Measurements from ENCODE around the gene LRRC8E. TPM values are rescaled to one million over a fixed set of nuclear protein-coding genes. Genes with fewer than 3 reads are reported as not detected.

The LRRC8E gene
- polyA plus RNA-seq, 1 experiment, result 4.1 TPM

DNA sequence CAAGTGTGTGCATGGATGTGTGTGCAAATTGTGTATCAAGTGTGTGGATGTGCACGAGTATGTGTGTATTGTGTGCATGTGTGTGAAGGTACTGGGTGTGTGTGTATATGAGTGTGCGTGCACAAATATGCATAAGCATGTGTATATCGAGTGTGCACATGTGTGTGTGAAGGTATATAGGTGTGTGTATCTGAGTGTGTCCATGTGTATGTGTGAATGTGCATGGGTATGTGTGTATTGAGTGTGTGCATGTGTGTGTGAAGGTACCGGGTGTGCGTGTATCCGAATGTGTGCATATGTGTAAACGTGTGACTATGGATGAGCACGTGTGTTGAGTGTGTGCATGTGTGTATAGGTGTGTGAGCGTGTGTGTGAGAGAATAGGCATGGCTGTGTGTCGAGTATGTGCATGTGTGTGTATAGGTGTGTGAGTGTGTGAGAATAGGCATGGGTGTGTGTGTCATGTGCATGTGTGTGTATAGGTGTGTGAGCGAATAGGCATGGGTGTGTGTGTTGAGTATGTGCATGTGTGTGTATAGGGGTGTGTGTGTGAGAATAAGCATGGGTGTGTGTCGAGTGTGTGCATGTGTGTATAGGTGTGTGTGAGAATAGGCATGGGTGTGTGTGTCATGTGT, 45.5 kb upstream of the LRRC8E start:
- no peak overlapping the region for H3K27ac ChIP-seq (ENCODE audit: low read depth, low read length)
- H3K27me3 ChIP-seq (ENCODE audit: control insufficient read depth, insufficient read depth, low read length), result no peaks in the 10 kb centered on the region
- CTCF ChIA-PET, result no interaction called here
- TF ChIP-seq, protein P1, sequence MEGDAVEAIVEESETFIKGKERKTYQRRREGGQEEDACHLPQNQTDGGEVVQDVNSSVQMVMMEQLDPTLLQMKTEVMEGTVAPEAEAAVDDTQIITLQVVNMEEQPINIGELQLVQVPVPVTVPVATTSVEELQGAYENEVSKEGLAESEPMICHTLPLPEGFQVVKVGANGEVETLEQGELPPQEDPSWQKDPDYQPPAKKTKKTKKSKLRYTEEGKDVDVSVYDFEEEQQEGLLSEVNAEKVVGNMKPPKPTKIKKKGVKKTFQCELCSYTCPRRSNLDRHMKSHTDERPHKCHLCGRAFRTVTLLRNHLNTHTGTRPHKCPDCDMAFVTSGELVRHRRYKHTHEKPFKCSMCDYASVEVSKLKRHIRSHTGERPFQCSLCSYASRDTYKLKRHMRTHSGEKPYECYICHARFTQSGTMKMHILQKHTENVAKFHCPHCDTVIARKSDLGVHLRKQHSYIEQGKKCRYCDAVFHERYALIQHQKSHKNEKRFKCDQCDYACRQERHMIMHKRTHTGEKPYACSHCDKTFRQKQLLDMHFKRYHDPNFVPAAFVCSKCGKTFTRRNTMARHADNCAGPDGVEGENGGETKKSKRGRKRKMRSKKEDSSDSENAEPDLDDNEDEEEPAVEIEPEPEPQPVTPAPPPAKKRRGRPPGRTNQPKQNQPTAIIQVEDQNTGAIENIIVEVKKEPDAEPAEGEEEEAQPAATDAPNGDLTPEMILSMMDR (IDR thresholded peaks at IDR 0.05; ENCODE audit: low read depth, low read length), result no peak
- POLR2A ChIA-PET, result no interaction called here
- H3K4me3 ChIP-seq (ENCODE audit: low read depth, low read length), result no peak overlapping the region
- peaks cover 5% of the 10 kb centered on the region for H3K9me3 ChIP-seq (ENCODE audit: control insufficient read depth, insufficient read depth, low read length)
- DNase-seq (ENCODE audit: low read depth, low spot score), result no peak

DNA sequence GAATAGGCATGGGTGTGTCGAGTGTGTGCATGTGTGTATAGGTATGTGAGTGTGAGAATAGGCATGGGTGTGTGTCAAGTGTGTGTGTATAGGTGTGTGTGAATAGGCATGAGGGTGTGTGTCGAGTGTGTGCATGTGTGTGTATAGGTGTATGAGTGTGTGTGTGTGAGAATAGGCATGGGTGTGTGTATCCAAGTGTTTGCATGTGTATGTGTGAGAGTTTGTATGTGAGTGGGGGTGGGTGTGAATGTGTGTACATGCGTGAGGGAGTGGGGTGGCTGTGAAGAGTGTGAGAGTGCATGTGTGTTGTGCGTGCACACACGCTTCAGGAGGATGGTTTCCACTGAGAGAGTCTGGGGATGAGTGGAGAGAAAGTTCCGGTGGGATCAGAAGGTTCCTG, 44.8 kb upstream of the LRRC8E start:
- no peak for DNase-seq (ENCODE audit: low read depth, low spot score)
- peaks cover 5% of the 10 kb centered on the region for H3K9me3 ChIP-seq (ENCODE audit: control insufficient read depth, insufficient read depth, low read length)
- POLR2A ChIA-PET, result no interaction called here
- CTCF ChIA-PET, result no interaction called here
- H3K27me3 ChIP-seq (ENCODE audit: control insufficient read depth, insufficient read depth, low read length), result no peaks in the 10 kb centered on the region
- no peak overlapping the region for H3K4me3 ChIP-seq (ENCODE audit: low read depth, low read length)
- H3K27ac ChIP-seq (ENCODE audit: low read depth, low read length), result no peak overlapping the region
- TF ChIP-seq, protein P1 (IDR thresholded peaks at IDR 0.05; ENCODE audit: low read depth, low read length), result no peak

DNA sequence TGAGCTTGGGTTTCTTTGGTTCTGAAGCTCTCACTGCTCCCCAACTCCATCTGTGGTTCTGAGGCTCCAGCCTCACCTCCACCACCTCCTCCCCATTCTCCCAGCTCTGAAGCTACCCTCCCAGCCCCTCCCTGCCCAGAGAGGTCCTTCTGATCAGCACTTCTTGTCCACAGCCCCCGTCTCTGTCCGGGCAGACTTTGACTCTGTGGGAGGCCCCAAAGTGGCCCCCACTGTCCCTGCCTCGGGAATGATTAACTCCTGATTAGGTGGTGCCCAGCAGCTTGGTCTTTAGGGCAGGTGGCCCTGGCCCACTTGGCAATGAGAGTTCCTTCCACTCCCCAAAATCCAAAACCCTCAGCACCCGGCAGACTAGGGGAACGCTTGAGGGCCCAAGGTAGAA, 43.9 kb upstream of the LRRC8E start:
- TF ChIP-seq, protein P1 (IDR thresholded peaks at IDR 0.05; ENCODE audit: low read depth, low read length), result no peak
- Histone ChIP-seq H3K4me3 (ENCODE audit: low read depth, low read length) (no peak overlapping the region), H3K9me3 (ENCODE audit: control insufficient read depth, insufficient read depth, low read length) (peaks cover 5% of the 10 kb centered on the region), H3K27me3 (ENCODE audit: control insufficient read depth, insufficient read depth, low read length) (no peaks in the 10 kb centered on the region), H3K27ac (ENCODE audit: low read depth, low read length) (no peak overlapping the region)
- ChIA-PET CTCF (interaction anchor here (0.6 to 1.7 kb wide), 2 partner anchors 9 to 22 kb away, joined by 4 to 6 read pairs; no protein-coding TSS in a partner anchor), POLR2A (interaction anchor here (0.6 kb wide), 1 partner anchor 47 kb away, joined by 3 read pairs; no protein-coding TSS in a partner anchor)
- DNase-seq (ENCODE audit: low read depth, low spot score), result no peak

DNA sequence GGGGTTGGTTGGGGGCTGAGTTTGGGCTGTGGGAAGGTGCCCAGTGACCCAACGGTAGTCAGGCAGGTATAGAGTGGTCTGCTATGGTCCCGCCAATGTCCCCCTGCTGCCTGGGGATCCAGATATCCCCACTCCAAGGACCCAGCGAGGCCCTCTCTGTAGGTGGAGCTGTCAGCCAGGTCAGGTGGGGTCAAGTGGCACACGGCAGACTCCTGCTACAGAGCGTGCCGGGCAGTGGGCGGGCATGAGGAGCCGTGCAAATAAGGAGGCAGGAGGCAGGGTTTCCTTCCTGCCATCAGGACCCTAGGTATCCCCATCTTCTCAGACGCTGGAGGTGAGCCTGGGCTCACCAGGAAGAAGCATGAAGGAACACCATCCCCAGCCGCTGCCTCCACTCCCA, 43.4 kb upstream of the LRRC8E start:
- TF ChIP-seq, protein P1 (IDR thresholded peaks at IDR 0.05; ENCODE audit: low read depth, low read length), result no peak
- Histone ChIP-seq H3K27ac (ENCODE audit: low read depth, low read length) (no peak overlapping the region), H3K9me3 (ENCODE audit: control insufficient read depth, insufficient read depth, low read length) (peaks cover 5% of the 10 kb centered on the region), H3K4me3 (ENCODE audit: low read depth, low read length) (no peak overlapping the region), H3K27me3 (ENCODE audit: control insufficient read depth, insufficient read depth, low read length) (no peaks in the 10 kb centered on the region)
- ChIA-PET POLR2A (interaction anchor here (0.6 kb wide), 1 partner anchor 46 kb away, joined by 3 read pairs; no protein-coding TSS in a partner anchor), CTCF (interaction anchor here (1.7 kb wide), 1 partner anchor 8 kb away, joined by 6 read pairs; no protein-coding TSS in a partner anchor)
- no peak for DNase-seq (ENCODE audit: low read depth, low spot score)

DNA sequence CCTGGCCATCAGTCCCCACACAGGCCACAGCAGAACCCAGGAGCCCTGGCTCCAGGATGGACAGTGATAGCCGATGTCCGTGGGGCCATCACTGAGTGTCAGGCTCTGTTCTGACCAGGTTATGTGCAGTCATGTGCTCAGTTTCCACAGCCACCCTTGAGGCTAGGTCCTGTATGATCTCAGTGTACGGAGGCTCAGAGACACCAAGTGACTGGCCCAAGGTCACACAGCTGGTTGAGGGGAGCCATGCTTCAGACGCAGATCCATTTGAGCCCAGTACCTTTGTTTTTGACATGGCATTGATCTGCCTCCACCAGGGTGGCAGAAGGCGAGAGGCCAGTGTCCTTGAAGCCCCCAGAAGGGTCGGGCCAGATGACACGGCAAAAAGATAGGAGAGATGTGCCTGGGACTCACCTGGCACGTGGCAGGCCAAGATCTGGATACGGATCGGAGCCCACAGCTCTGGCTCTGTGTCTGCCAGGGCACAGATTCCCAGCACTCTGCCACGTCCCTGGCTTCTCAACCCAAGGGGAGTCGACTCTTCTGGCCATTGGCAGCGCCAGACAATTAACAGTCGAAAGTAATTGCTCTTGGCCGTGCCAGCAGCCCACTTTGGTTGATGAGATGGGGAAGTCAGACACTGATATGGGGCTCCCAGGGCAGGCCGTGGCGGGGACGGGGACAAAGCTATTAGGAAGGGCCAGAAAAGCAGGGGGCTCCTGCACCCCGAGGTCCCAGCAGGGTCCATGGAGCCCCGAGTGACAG, 42.7 kb upstream of the LRRC8E start:
- H3K27me3 ChIP-seq (ENCODE audit: control insufficient read depth, insufficient read depth, low read length), result no peaks in the 10 kb centered on the region
- ChIA-PET CTCF (interaction anchor here (1.7 kb wide), 1 partner anchor 8 kb away, joined by 6 read pairs; no protein-coding TSS in a partner anchor), POLR2A (no interaction called here)
- H3K27ac ChIP-seq (ENCODE audit: low read depth, low read length), result no peak overlapping the region
- H3K9me3 ChIP-seq (ENCODE audit: control insufficient read depth, insufficient read depth, low read length), result peaks cover 5% of the 10 kb centered on the region
- TF ChIP-seq, protein P1 (IDR thresholded peaks at IDR 0.05; ENCODE audit: low read depth, low read length), result no peak
- no peak overlapping the region for H3K4me3 ChIP-seq (ENCODE audit: low read depth, low read length)
- DNase-seq (ENCODE audit: low read depth, low spot score), result no peak
